AG09319 (cell line): ENCODE measurements around the gene S100A9.

ENCODE experiments used
- DNase-seq: peaks from one replicate; pipeline ENCODE4 v3.0.0-alpha.2; 2010; ENCODE audit warnings: low read depth; ENCODE audit errors: extremely low read depth
- CTCF ChIP-seq: IDR thresholded peaks from 2 replicates; pipeline ENCODE4 v1.5.1; 2011; ENCODE audit warnings: low read depth, mild to moderate bottlenecking, inconsistent platforms, low read length, moderate library complexity

Gene S100A9

DNA sequence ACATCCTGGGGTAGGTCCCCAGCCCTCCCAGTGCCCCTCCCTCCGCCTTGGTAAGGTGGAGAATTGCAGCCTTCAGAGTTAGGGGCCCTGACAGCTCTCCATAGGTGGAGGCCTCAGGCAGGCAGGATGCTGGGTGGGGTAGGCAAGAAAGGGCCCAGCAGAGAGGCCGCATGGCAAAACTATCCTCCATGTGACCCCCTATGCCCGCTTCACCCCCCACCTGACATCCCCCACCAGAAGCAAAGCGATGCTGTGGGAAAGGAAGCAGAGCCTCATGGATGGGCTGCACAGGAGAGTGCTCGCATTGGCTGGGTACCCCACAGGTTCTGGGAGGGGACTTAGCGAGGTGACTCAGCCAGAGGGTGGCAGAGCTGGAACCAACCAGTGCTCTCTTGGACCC is 1.6 kb downstream of the S100A9 start:
- no peak for TF ChIP-seq CTCF
- DNase-seq = no peak

DNA sequence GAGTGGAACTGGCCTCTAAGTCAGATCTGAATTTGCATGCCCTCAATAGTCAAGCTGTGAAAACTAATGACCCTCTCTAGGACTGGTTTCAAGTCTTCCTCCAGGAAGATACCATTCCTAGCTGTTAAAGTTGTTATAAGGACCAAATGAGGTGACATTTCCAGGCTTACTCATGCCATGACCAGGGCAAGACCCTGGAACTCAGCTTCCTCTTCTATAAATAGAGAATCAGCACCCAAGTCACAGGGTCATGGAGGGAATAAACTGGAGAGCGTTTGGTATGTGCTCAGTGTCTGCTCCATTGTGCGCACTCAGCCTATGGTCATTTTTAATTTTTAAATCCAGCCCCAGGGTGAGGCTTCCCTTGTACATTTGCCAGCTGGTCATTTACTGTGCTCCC is 2.5 kb downstream of the S100A9 start:
- DNase-seq = no peak
- TF ChIP-seq CTCF = no peak

DNA sequence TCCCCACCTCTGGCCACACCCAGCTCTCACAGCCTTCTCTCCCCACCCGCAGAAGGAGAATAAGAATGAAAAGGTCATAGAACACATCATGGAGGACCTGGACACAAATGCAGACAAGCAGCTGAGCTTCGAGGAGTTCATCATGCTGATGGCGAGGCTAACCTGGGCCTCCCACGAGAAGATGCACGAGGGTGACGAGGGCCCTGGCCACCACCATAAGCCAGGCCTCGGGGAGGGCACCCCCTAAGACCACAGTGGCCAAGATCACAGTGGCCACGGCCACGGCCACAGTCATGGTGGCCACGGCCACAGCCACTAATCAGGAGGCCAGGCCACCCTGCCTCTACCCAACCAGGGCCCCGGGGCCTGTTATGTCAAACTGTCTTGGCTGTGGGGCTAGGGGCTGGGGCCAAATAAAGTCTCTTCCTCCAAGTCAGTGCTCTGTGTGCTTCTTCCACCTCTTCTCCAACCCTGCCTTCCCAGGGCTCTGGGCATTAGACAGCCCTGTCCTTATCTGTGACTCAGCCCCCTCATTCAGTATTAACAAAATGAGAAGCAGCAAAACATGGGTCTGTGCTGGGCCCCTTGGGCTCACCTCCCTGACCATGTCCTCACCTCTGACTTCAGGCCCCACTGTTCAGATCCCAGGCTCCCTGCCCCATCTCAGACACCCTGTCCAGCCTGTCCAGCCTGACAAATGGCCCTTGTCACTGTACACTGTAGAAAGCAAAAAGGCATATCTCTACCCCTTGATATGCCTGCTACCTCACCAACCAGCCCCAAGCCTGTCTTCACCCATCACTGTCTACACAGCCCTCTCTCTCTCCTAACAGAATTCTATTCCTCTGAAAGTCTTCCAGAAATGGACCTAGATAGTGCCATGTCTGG is 3.2 kb downstream of the S100A9 start:
- DNase-seq = no peak
- TF ChIP-seq CTCF = no peak

GRCh38 chr1:153361480-153362109 is 3.9 kb downstream of the S100A9 start:
- TF ChIP-seq CTCF = no peak
- DNase-seq = no peak

- DNase-seq = no peak
- TF ChIP-seq CTCF = no peak
These were observed 4.6 kb downstream of the S100A9 start for GRCh38 chr1:153362187-153362775.

- DNase-seq = no peak
These were observed 6.0 kb downstream of the S100A9 start for GRCh38 chr1:153363641-153364040.

More at GRCh38 chr1:153363641-153364040, 6.0 kb downstream of the S100A9 start:
- TF ChIP-seq CTCF = no peak
